GM23248 (cell line): Measurements from ENCODE around the gene IRS1. TPM values are rescaled to one million over a fixed set of nuclear protein-coding genes. Genes with fewer than 3 reads are reported as not detected.

ENCODE experiments used
- DNase-seq: peaks from one replicate; pipeline ENCODE4 v3.0.0-alpha.2; 2015
- H2AFZ ChIP-seq: fragments of 200-600 bp; sonication (generic); 2 replicates; pipeline ENCODE4 v1.6.1; 2016; ENCODE audit warnings: antibody characterized with exemption
- H3F3A ChIP-seq: fragments of 200-600 bp; sonication (generic); 2 replicates; pipeline ENCODE4 v1.6.1; 2016; ENCODE audit warnings: mild to moderate bottlenecking, antibody characterized with exemption, mixed run types; ENCODE audit not compliant: insufficient read depth
- H3K27ac ChIP-seq: fragments of 200-600 bp; sonication (generic); 2 replicates; pipeline ENCODE4 v1.5.1; 2016; ENCODE audit warnings: mild to moderate bottlenecking
- H3K27me3 ChIP-seq: fragments of 200-600 bp; sonication (generic); replicated peaks from 2 replicates; pipeline ENCODE4 v1.6.1; 2016; ENCODE audit warnings: mild to moderate bottlenecking; ENCODE audit not compliant: insufficient read depth
- H3K36me3 ChIP-seq: fragments of 200-600 bp; sonication (generic); 2 replicates; pipeline ENCODE4 v1.6.1; 2016; ENCODE audit warnings: low read depth, mild to moderate bottlenecking
- H3K4me1 ChIP-seq: fragments of 200-600 bp; sonication (generic); 2 replicates; pipeline ENCODE4 v1.6.1; 2016; ENCODE audit warnings: mild to moderate bottlenecking; ENCODE audit not compliant: insufficient read depth
- H3K4me2 ChIP-seq: fragments of 200-600 bp; sonication (generic); one replicate; pipeline ENCODE4 v1.6.1; 2016; ENCODE audit warnings: mild to moderate bottlenecking; ENCODE audit not compliant: unreplicated experiment
- H3K4me3 ChIP-seq: fragments of 200-600 bp; sonication (generic); 2 replicates; pipeline ENCODE4 v1.5.1; 2016; ENCODE audit warnings: mild to moderate bottlenecking
- H3K79me2 ChIP-seq: fragments of 200-600 bp; sonication (generic); 2 replicates; pipeline ENCODE4 v1.6.1; 2016; ENCODE audit warnings: mild to moderate bottlenecking; ENCODE audit not compliant: insufficient read depth
- H3K9ac ChIP-seq: fragments of 200-600 bp; sonication (generic); 2 replicates; pipeline ENCODE4 v1.6.1; 2016; ENCODE audit warnings: mild to moderate bottlenecking
- H3K9me2 ChIP-seq: fragments of 200-600 bp; sonication (generic); 2 replicates; pipeline ENCODE4 v1.6.1; 2016; ENCODE audit warnings: mixed run types, mild to moderate bottlenecking, moderate library complexity; ENCODE audit not compliant: insufficient read depth
- H3K9me3 ChIP-seq: fragments of 200-600 bp; sonication (generic); one replicate; pipeline ENCODE4 v1.6.1; 2017; ENCODE audit warnings: low read depth
- H4K20me1 ChIP-seq: fragments of 200-600 bp; sonication (generic); 2 replicates; pipeline ENCODE4 v1.6.0; 2016; ENCODE audit not compliant: insufficient read depth
- EZH2 ChIP-seq: fragments of 200-600 bp; sonication (generic); IDR thresholded peaks from 2 replicates; pipeline ENCODE4 v1.6.1; 2018; ENCODE audit warnings: antibody characterized with exemption, mild to moderate bottlenecking; ENCODE audit not compliant: insufficient read depth, poor library complexity, severe bottlenecking
- EZH2phosphoT487 ChIP-seq: fragments of 200-600 bp; sonication (generic); IDR thresholded peaks from 2 replicates; pipeline ENCODE4 v1.6.1; 2018; ENCODE audit warnings: antibody characterized with exemption, moderate library complexity, mild to moderate bottlenecking, low read depth; ENCODE audit not compliant: insufficient read depth
- WGBS, 2 experiments: methylation state at CpG; one replicate each; pipeline ENCODE4 v1.1.6; 2015 to 2017; ENCODE audit warnings: low lambda C conversion rate in 2 of 2, low coverage in 1 of 2; ENCODE audit errors: missing lambda C conversion rate in 2 of 2; 5-methylcytosine and 5-hydroxymethylcytosine counted together
- in situ Hi-C: fragments of 300-500 bp; cut with MboI; formaldehyde crosslinking; loops from 2 replicates; pipeline ENCODE4 v1.15.0; 2020
- polyA plus RNA-seq: library from polyadenylated mRNA; unstranded; fragments of >200 nt; fragmentation: Nextera tagmentation; extraction: Ambion mirVana; gene quantifications from 2 replicates; pipeline ENCODE4 v1.2.1, GENCODE V29; 2016
- total RNA-seq: library from RNA; depleted of rRNA; stranded (reverse); fragments of >200 nt; shearing (Covaris generic); gene quantifications from 2 replicates; pipeline ENCODE4 v1.2.3, GENCODE V29; 2014

IRS1 gene
- total and polyA plus RNA-seq, 2 experiments from 2014 or later = 8.4 to 18.8 TPM

DNA sequence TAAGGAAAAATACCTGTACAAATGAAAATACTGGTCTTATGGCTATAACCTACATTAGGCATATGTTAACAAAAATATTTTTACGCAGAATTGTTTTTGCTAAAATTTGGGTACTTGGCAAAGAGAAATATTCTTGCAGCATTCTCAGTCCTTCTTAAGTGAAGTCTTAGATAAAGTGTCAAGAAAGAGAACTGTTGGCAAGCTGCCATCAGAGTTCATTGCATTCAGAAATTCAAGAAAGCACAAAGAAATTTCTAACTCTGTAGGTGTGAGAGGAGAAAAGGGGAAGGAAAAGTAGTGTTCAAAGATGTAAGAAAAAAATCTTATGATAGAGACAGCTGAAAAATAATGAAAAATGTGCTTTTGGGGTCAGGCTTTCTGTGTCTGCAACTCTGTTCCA, 86.7 kb downstream of the IRS1 start:
- Histone ChIP-seq H3K36me3 (no peaks in the 10 kb centered on the region), H3K27me3 (no peaks in the 10 kb centered on the region), H3K4me1 (no peaks in the 10 kb centered on the region), H3K4me3 (no peak overlapping the region), H3K9ac (no peak overlapping the region), H3K4me2 (no peak overlapping the region), H3F3A (no peaks in the 10 kb centered on the region), H3K9me2 (no peaks in the 10 kb centered on the region), H3K79me2 (no peaks in the 10 kb centered on the region), H2AFZ (no peak overlapping the region), H4K20me1 (no peaks in the 10 kb centered on the region), H3K27ac (no peak overlapping the region), H3K9me3 (no peaks in the 10 kb centered on the region)
- TF ChIP-seq EZH2 (no peak), EZH2phosphoT487 (no peak)
- in situ Hi-C loops = no loop called here
- DNase-seq = no peak
- 100% methylated on average over 1 of the region's 1 CpG for WGBS, 2 experiments

DNA sequence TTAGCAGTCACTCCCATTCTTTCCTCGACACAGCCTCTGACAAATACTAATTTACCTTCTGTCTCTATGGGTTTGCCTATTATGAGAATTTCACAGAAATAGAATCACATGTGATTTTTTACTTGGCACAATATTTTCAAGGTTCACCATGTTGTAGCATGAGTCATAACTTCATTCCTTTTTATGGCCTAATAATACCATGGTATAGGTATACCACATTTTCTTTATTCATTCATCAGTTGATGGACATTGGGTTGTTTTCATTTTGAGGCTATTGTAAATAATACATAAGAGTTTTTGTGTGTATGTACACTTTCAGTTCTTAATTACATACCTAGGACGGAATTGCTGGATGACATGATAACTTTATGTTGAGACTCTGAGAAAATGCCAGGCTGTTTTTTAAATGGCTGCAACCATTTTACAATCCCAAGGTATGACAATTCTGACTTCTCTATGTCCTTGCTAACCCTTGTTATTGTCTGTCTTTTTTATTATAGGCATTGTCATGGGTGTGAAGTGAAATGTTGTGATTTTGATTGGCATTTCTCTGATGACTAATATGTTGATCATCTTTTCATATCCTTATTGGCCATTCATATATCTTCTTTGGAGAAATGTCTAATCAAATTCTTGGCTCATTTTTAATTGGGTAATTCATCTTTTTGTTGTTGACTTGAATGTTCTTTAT, 87.9 kb downstream of the IRS1 start:
- H3K4me2 ChIP-seq = no peak overlapping the region
- 97 to 98% methylated on average over 2 of the region's 2 CpGs for WGBS, 2 experiments
- no peaks in the 10 kb centered on the region for H3K27me3 ChIP-seq
- H3K9ac ChIP-seq = no peak overlapping the region
- H3K4me3 ChIP-seq = no peak overlapping the region
- H3K36me3 ChIP-seq = no peaks in the 10 kb centered on the region
- no peak overlapping the region for H3K27ac ChIP-seq
- H3K4me1 ChIP-seq = no peaks in the 10 kb centered on the region
- H4K20me1 ChIP-seq = no peaks in the 10 kb centered on the region
- H3K9me2 ChIP-seq = no peaks in the 10 kb centered on the region
- H2AFZ ChIP-seq = no peak overlapping the region
- H3F3A ChIP-seq = no peaks in the 10 kb centered on the region
- TF ChIP-seq EZH2phosphoT487 = no peak
- no peak for TF ChIP-seq EZH2
- no peak for DNase-seq
- in situ Hi-C loops = no loop called here
- no peaks in the 10 kb centered on the region for H3K9me3 ChIP-seq
- no peaks in the 10 kb centered on the region for H3K79me2 ChIP-seq

DNA sequence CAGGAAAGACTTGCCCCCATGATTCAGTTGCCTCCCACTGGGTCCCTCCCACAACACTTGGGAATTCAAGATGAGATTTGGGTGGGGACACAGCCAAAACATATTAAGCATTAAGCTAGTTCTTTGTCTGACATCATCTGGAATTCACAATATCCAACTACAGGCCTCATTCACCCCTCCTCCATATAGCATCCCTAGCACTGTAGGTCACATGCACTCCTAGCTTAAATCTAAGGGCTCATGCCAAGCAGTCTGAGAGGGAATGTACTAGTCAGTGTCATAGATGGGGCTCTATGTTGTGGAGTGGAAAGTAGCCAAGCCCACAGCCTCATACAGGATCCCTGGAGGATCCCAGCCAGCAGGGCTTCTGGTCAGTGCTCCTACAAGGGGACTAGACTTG, 92.1 kb downstream of the IRS1 start:
- Histone ChIP-seq H3K79me2 (no peaks in the 10 kb centered on the region), H3K4me3 (no peak overlapping the region), H3K9me3 (no peaks in the 10 kb centered on the region), H3K9me2 (no peaks in the 10 kb centered on the region), H3K4me2 (no peak overlapping the region), H3F3A (no peaks in the 10 kb centered on the region), H3K36me3 (no peaks in the 10 kb centered on the region), H4K20me1 (no peaks in the 10 kb centered on the region), H3K4me1 (no peaks in the 10 kb centered on the region), H3K27me3 (no peaks in the 10 kb centered on the region), H3K9ac (no peak overlapping the region), H3K27ac (no peak overlapping the region), H2AFZ (no peak overlapping the region)
- TF ChIP-seq EZH2phosphoT487 (no peak), EZH2 (no peak)
- DNase-seq = peak; percentile 13
- in situ Hi-C loops = no loop called here

DNA sequence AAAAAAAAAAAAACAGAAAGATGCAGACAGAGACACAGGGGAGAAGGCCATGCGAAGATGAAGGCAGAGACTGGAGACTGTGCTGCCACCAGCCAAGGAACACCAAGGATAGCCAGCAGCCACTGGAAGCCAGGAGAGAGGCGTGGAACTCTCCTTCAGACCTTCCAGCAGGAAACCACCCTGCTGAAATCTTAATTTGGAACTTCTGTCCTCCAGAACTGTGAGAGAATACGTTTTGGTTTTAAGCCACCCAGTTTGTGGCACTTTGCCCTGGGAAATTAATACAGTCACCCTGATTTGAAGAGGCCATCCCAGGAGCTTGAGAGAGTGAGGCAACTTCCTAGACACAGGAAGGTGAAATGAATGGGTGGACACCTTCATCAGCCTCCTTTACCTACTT, 93.7 kb downstream of the IRS1 start:
- WGBS, 2 experiments = 66 to 74% methylated on average over 3 of the region's 3 CpGs
- no peak for DNase-seq
- in situ Hi-C loops = no loop called here

More for the DNA sequence above, 93.7 kb downstream of the IRS1 start:
- Histone ChIP-seq H3K9me3 (no peaks in the 10 kb centered on the region), H3K9me2 (no peaks in the 10 kb centered on the region), H3K4me3 (no peak overlapping the region), H2AFZ (no peak overlapping the region), H3K4me2 (no peak overlapping the region), H3K27ac (no peak overlapping the region), H3K79me2 (no peaks in the 10 kb centered on the region), H3K27me3 (no peaks in the 10 kb centered on the region), H3F3A (peaks cover 7% of the 10 kb centered on the region), H3K4me1 (peaks cover 8% of the 10 kb centered on the region), H3K9ac (no peak overlapping the region), H4K20me1 (no peaks in the 10 kb centered on the region), H3K36me3 (no peaks in the 10 kb centered on the region)
- TF ChIP-seq EZH2 (no peak), EZH2phosphoT487 (no peak)
